Activated naive CD4-positive, alpha-beta T cell treated with Interleukin-2 at 50 U/mL for 16 hours (primary cell): ENCODE measurements around the gene KLK3.

Experiments used
- DNase-seq: peaks from one replicate; pipeline ENCODE4 v3.0.0-alpha.2; 2020

KLK3 gene

DNA sequence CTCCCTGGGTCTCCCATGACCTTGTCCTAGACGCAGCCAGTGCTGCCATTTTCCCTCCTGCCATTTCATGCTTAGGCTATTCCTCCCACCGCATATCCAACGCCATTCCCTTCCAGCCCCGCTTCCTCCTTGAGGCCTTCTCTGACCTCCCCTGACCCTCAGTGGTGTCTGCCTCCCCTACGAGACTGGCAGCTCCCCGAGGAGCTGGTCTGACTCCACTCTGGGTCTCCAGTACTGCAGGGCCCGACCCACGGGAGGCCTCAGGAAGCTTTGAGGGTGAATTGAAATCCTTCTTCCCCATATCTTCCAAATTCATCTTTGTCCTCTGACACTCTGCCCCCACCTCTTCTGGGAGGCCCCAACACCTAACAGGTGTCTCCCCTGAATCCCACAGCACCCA is 22.0 kb upstream of the KLK3 start:
- no peak for DNase-seq

DNA sequence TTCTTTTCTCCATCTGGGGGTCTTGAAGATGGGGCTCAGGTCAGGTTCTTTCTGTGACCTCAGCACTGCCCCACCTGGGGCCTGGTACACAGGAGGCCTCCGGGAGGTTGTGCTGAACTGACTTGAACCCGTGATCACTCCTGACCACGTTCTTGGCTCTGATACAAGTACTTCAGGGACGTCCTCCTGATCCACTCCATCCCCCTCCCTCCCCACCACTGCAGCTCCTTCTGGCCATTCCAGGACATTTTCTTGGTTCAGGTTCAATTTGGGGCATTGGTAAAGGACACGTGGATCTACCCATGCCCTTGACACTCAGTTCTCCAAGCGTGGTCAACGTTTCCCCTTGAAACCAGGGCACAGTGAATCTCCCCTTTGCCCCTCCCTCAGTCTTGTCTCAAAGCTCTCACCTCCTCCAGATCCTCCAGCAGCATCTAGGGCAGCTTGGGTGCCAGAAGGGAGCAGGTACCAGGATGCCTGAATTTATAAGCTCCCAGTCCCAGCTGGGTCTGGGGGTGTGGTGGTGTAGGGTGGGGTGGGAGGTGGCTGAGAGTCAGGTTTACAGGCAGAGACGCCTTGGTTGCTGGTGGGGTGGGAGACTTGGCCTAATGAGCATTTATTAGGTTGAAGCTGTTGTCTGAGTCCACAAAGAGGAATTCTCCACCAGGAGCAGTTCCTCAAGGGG is 21.5 kb upstream of the KLK3 start, which contains the start of gene KLK15:
Gene KLK15 (minus strand): TSS at position 458 of the 685 bp plus-strand sequence. CDS start 2,082 bp downstream, outside the sequence.
- DNase-seq = no peak

GRCh38 chr19:50833802-50834167 is 20.9 kb upstream of the KLK3 start:
- DNase-seq = no peak

GRCh38 chr19:50835103-50835784 is 19.5 kb upstream of the KLK3 start:
- no peak for DNase-seq

DNA sequence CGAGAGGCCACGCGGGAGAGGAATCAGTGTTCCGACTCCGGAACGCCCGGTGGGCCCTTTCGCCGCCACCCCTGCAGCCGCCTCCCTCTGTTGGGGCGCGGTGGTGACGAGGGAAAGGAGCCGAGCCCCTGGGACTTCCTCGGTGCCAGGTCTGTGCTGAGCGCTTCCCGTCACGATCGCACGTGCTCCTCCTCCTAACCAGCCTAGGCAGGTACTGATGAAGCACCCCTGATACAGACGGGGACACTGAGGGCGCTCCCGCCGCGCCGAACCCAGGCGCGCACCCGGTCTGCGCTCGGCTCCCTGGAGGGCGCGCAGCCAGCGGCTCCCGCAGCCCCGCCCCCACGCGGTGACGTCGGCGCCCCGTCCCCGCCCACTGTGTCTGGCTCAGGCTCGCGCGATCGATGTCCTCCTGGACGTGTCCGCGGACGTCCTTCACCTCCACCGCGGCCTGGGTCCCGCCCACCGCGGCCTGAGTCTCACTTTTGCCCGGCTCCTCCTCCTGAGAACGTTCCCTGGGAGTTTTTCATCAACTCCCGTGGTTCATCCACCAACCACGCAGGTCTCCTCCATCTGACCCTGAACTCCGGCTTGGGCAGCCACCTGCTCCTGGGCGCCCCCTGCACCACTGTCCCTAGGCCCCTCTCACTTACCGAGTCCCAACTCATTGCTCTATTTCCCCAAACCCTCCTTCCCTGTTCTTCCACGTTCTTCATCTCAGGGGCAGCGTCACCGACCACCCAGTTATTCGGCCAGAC is 18.8 kb upstream of the KLK3 start:
- peak; percentile 76 for DNase-seq

DNA sequence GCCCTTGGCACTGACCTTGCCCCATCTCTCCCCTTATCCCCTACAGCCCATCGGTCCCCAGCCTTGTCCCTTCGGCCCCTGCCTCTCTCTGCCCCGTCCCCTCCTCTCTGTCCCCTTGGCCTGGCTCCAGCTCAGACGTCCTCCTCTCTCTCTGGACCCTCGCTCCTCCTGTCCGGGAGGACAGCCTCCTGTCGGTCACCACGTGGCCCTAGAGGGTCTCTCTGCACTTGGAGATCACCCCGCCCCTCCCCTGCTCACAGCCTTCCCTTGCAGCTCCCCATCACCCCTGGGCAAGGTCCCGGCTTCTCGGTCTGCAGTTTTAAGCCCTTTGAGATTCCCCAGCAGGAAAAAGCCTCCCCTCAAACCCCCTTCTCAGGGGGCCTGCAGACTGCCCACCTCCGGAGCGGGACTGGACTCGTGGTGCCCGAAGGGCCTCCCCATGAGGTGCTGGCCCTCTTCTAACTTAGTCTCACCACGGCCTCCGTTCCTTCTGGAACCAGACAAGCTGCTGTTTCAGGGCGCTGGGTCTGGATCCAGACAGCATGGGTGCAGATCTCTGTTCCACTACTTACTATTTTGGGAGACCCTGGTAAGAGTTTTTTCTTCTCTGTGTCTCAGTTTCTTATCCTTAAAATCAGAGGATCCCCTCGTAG is 18.0 kb upstream of the KLK3 start:
- no peak for DNase-seq

- no peak for DNase-seq
Observed at GRCh38 chr19:50837300-50837699, 17.4 kb upstream of the KLK3 start.

DNA sequence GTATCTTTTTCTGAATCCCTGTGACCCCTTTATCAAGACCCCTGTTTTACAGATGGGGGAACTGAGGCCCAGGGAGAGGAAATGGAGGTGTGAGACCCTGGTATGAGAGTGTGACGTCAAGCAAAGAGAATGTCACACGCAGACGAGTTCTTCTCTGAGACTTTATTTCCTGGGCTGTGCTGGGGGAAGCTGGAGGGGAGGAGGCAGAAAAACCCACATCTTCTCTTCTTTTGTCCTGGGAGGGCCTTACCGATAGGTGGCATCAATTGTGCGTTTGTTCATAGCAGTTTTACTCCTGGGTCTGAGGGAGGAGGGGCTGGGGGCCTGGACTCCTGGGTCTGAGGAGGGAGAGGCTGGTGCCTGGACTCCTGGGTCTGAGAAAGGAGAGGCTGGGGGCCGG is 16.5 kb upstream of the KLK3 start:
- DNase-seq = no peak

DNA sequence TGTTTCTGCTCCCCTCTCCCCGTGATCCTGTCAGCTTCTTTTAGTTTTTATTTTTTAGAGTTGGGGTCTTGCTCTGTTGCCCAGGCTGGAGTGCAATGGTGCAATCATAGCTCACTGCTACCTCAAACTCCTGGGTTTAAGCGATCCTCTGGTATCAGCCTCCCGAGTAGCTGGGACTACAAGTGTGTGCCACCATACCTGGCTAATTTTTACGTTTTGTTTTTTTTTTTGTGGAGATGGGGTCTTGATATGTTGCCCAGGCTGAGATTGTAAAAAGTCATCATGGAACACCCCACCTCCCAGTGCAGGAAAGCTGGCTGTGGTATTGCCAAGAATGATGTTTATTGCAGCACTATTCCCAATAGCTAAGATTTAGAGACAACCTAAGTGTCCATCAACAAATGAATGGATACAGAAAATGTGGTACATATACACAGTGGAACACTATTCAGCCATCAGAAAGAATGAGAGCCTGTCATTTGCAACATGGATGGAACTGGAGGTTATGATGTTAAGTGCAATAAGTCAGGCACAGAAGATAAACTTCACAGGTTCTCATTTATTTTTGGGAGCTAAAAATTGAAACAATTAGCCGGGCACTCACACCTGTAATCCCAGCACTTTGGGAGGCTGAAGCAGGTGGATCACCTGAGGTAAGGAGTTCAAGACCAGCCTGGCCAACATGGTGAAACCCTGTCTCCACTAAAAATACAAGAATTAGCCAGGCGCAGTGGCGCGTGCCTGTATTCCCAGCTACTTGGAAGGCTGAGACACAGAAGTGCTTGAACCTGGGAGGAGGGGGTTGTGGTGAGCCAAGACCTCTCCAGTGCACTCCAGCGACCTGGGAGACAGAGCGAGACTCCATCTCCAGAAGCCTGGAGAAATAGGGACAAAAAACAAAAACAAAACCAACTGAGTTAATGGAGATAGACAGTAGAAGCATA is 14.7 kb upstream of the KLK3 start:
- DNase-seq = no peak

DNA sequence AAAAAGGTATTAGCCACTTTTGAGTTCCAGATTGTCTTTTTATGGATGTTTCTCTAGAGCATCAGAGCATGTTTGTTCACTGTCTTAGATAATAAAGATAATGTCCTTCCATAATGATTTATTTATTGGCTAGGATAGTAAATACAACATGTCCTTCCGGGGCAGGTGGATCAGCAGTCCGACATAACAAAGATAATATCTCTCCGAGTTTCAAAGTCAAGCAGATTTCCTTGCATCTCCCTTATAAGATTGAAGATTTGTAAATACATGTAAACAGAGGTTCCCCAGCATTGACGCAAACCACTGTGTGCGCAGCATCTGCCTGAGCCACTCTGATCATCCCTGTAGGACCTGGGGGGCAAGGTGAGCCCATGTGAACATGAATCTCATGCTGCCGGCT is 12.6 kb upstream of the KLK3 start:
- no peak for DNase-seq

- DNase-seq = no peak
Observed at GRCh38 chr19:50843205-50843604, 11.5 kb upstream of the KLK3 start.

DNA sequence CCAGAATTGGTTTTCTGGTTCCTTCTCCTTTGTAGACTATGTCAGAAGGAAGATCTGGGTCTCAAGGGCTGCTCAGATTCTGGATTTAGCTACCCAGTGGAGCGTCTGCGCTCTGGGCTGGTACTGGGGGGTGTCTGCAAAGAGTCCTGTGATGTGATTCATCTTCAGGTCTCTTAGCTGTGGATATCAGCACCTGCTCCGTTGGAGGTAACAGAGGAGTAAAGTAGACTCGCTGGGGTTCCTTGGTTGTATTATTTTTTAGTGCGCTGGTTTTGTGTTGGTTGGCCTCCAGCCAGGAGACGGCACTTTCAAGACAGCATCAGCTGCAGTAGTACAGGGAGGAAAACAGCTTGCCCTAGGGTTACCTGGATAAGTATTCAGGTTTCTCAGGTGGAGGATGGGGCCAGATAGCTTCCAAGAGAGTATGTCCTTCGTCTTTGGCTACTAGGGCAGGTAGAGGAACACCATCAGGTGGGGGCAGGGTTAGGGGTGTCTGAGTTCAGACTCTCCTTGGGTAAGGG is 11.0 kb upstream of the KLK3 start:
- no peak for DNase-seq

DNA sequence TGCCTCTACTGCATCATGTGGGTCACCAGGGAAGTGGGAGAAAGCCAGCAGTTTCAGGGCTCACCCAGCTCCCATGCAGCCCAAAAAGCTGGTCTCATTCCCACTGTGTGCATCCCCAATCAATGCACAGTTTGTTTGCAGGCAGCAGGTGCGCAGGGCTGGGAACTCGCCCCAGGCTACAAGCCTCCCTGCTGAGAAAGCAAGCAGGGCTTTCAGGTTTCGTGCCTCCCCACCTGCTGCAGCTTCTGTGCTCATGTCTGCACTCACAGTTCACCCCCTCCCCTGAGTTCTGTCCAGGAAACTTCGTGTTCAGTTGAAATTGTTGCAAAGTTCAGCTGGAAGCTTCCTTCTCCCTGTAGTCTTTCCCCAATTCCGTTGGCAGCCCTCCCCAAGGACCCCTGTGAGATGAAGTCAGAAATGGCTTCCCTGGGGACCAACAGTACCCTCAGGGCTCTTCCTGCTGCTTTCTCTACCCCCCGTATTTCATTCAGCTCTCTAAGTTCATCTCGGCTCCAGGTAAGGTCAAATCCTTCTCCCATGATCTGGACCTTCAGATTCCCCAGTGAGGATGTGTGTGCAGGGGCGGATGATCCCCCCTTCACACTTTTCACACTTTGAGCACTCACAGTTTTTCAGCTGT is 10.3 kb upstream of the KLK3 start:
- DNase-seq = no peak

DNA sequence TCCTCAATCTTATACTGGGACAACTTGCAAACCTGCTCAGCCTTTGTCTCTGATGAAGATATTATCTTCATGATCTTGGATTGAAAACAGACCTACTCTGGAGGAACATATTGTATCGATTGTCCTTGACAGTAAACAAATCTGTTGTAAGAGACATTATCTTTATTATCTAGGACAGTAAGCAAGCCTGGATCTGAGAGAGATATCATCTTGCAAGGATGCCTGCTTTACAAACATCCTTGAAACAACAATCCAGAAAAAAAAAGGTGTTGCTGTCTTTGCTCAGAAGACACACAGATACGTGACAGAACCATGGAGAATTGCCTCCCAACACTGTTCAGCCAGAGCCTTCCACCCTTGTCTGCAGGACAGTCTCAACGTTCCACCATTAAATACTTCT is 4.0 kb upstream of the KLK3 start:
- no peak for DNase-seq

DNA sequence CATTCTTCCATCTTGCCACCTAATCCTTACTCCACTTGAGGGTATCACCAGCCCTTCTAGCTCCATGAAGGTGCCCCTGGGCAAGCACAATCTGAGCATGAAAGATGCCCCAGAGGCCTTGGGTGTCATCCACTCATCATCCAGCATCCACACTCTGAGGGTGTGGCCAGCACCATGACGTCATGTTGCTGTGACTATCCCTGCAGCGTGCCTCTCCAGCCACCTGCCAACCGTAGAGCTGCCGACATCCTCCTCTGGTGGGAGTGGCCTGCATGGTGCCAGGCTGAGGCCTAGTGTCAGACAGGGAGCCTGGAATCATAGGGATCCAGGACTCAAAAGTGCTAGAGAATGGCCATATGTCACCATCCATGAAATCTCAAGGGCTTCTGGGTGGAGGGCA is 3.1 kb upstream of the KLK3 start:
- DNase-seq = no peak

- no peak for DNase-seq
Observed at GRCh38 chr19:50857366-50857765, 2.7 kb downstream of the KLK3 start.

DNA sequence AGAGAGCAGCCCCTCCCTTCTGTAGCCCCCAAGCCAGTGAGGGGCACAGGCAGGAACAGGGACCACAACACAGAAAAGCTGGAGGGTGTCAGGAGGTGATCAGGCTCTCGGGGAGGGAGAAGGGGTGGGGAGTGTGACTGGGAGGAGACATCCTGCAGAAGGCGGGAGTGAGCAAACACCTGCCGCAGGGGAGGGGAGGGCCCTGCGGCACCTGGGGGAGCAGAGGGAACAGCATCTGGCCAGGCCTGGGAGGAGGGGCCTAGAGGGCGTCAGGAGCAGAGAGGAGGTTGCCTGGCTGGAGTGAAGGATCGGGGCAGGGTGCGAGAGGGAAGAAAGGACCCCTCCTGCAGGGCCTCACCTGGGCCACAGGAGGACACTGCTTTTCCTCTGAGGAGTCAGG is 4.2 kb downstream of the KLK3 start:
- DNase-seq = no peak

- DNase-seq = no peak
Observed at GRCh38 chr19:50859849-50860248, 5.1 kb downstream of the KLK3 start.

- DNase-seq = no peak
Observed at GRCh38 chr19:50861010-50861409, 6.3 kb downstream of the KLK3 start.

- DNase-seq = no peak
Observed at GRCh38 chr19:50861496-50862286, 7.0 kb downstream of the KLK3 start.

DNA sequence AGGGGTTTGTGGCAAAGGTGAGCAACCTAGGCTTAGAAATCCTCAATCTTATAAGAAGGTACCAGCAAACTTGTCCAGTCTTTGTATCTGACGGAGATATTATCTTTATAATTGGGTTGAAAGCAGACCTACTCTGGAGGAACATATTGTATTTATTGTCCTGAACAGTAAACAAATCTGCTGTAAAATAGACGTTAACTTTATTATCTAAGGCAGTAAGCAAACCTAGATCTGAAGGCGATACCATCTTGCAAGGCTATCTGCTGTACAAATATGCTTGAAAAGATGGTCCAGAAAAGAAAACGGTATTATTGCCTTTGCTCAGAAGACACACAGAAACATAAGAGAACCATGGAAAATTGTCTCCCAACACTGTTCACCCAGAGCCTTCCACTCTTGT is 14.8 kb downstream of the KLK3 start:
- DNase-seq = no peak
